T-helper 2 cell (primary cell): ENCODE results near the gene USP8.
"Not testable (repeated sequence)": the region's sequence is repeated elsewhere in the genome, so short reads cannot be mapped to it uniquely, and the experiment has no call there.

ENCODE experiments used
- DNase-seq, 5 experiments: peaks; one replicate each; pipeline versions ENCODE4 v3.0.0 to v3.0.0-alpha.2; 2012 to 2022

Gene USP8

GRCh38 chr15:50452927-50453326 is 28.7 kb downstream of the USP8 start:
- no peak for DNase-seq

- DNase-seq: no peak
Observed at GRCh38 chr15:50458348-50459112, 34.3 kb downstream of the USP8 start.

- no peak for DNase-seq
Observed at GRCh38 chr15:50463423-50464358, 39.5 kb downstream of the USP8 start.

- no peak for DNase-seq
Observed at GRCh38 chr15:50471072-50471471, 46.9 kb downstream of the USP8 start.

GRCh38 chr15:50476143-50476542 is 51.9 kb downstream of the USP8 start:
- DNase-seq: no peak

GRCh38 chr15:50484781-50485180 is 60.6 kb downstream of the USP8 start:
- no peak for DNase-seq

GRCh38 chr15:50485389-50485788 is 61.2 kb downstream of the USP8 start:
- DNase-seq: no peak

GRCh38 chr15:50487287-50487686 is 63.1 kb downstream of the USP8 start:
- peak in 1 of 5 experiments; percentile 18 for DNase-seq

GRCh38 chr15:50493625-50494024 is 69.4 kb downstream of the USP8 start:
- no peak for DNase-seq

GRCh38 chr15:50494547-50494946 is 70.3 kb downstream of the USP8 start:
- not testable (repeated sequence) for DNase-seq

GRCh38 chr15:50496692-50497091 is 72.5 kb downstream of the USP8 start:
- DNase-seq: peak in 1 of 5 experiments; percentile 16

- no peak for DNase-seq
Observed at GRCh38 chr15:50500352-50500751, 76.1 kb downstream of the USP8 start.

GRCh38 chr15:50501815-50502214 is 77.6 kb downstream of the USP8 start:
- no peak for DNase-seq

GRCh38 chr15:50503144-50503543 is 78.9 kb downstream of the USP8 start:
- DNase-seq: no peak

- DNase-seq: not testable (repeated sequence)
Observed at GRCh38 chr15:50505656-50506055, 81.5 kb downstream of the USP8 start.

GRCh38 chr15:50506121-50506520 is 81.9 kb downstream of the USP8 start:
- no peak for DNase-seq

- no peak for DNase-seq
Observed at GRCh38 chr15:50513001-50513400, 88.8 kb downstream of the USP8 start.

GRCh38 chr15:50519740-50520425 is 95.7 kb downstream of the USP8 start:
- no peak for DNase-seq

GRCh38 chr15:50523851-50524251 is 99.6 kb downstream of the USP8 start:
- DNase-seq: no peak

- no peak for DNase-seq
Observed at GRCh38 chr15:50531163-50531562, 107.0 kb downstream of the USP8 start.

- no peak for DNase-seq
Observed at GRCh38 chr15:50531766-50532165, 107.6 kb downstream of the USP8 start.

GRCh38 chr15:50542887-50543210 is 118.6 kb downstream of the USP8 start:
- no peak for DNase-seq

- DNase-seq: no peak
Observed at GRCh38 chr15:50543556-50543955, 119.4 kb downstream of the USP8 start.
